NCI-H446 treated with DMSO at 0.1 percent for 48 hours (cell line): ENCODE data around the gene MTUS2.
"Not testable (repeated sequence)": the region's sequence is repeated elsewhere in the genome, so short reads cannot be mapped to it uniquely, and the experiment has no call there.

Source experiments
- DNase-seq: peaks from one replicate; lab custom pipeline; 2025; lab: John Stamatoyannopoulos, UW

Gene MTUS2

GRCh38 chr13:28958018-28958417 lies 137.9 kb downstream of the MTUS2 start:
- DNase-seq, result no peak

GRCh38 chr13:28958441-28958840 lies 138.3 kb downstream of the MTUS2 start:
- DNase-seq, result no peak

- no peak for DNase-seq
Measured at GRCh38 chr13:28964052-28964451, 143.9 kb downstream of the MTUS2 start.

GRCh38 chr13:28964803-28965202 lies 144.7 kb downstream of the MTUS2 start:
- DNase-seq, result no peak

GRCh38 chr13:28967029-28967915 lies 147.1 kb downstream of the MTUS2 start:
- DNase-seq, result no peak

GRCh38 chr13:28976195-28976594 lies 156.1 kb downstream of the MTUS2 start:
- no peak for DNase-seq

- no peak for DNase-seq
Measured at GRCh38 chr13:28976636-28977035, 156.5 kb downstream of the MTUS2 start.

- DNase-seq, result no peak
Measured at GRCh38 chr13:28978574-28978973, 158.4 kb downstream of the MTUS2 start.

GRCh38 chr13:28981530-28981929 lies 161.4 kb downstream of the MTUS2 start:
- no peak for DNase-seq

GRCh38 chr13:28983641-28984040 lies 163.5 kb downstream of the MTUS2 start:
- DNase-seq, result no peak

GRCh38 chr13:28984326-28984725 lies 164.2 kb downstream of the MTUS2 start:
- DNase-seq, result no peak

- no peak for DNase-seq
Measured at GRCh38 chr13:28984825-28985224, 164.7 kb downstream of the MTUS2 start.

GRCh38 chr13:28990378-28990777 lies 170.2 kb downstream of the MTUS2 start:
- not testable (repeated sequence) for DNase-seq

GRCh38 chr13:28991764-28992163 lies 171.6 kb downstream of the MTUS2 start:
- DNase-seq, result no peak

GRCh38 chr13:29000826-29001225 lies 180.7 kb downstream of the MTUS2 start:
- DNase-seq, result no peak

GRCh38 chr13:29005035-29005762 lies 185.1 kb downstream of the MTUS2 start:
- no peak for DNase-seq

GRCh38 chr13:29005763-29006120 lies 185.6 kb downstream of the MTUS2 start:
- DNase-seq, result no peak

GRCh38 chr13:29006359-29006850 lies 186.3 kb downstream of the MTUS2 start:
- no peak for DNase-seq

GRCh38 chr13:29008296-29008695 lies 188.2 kb downstream of the MTUS2 start:
- DNase-seq, result no peak

- no peak for DNase-seq
Measured at GRCh38 chr13:29020314-29020713, 200.2 kb downstream of the MTUS2 start.

GRCh38 chr13:29021311-29021710 lies 201.2 kb downstream of the MTUS2 start:
- no peak for DNase-seq

GRCh38 chr13:29021717-29022116 lies 201.6 kb downstream of the MTUS2 start:
- no peak for DNase-seq

GRCh38 chr13:29022410-29022809 lies 202.3 kb downstream of the MTUS2 start:
- no peak for DNase-seq
